NOMO-1 treated with DMSO at 0.1 percent for 48 hours (cell line): ENCODE measurements around the gene FGD3.

Experiments
- DNase-seq: peaks from one replicate; lab custom pipeline; 2025; ENCODE audit not compliant: unreplicated experiment; lab: John Stamatoyannopoulos, UW

FGD3 gene

GRCh38 chr9:92954886-92955285, 7.6 kb downstream of the FGD3 start:
- DNase-seq: no peak

GRCh38 chr9:92960561-92961290, 13.4 kb downstream of the FGD3 start:
- DNase-seq: no peak

GRCh38 chr9:92961627-92962302, 14.4 kb downstream of the FGD3 start:
- no peak for DNase-seq

GRCh38 chr9:92962303-92962649, 15.0 kb downstream of the FGD3 start:
- DNase-seq: no peak

GRCh38 chr9:92962846-92963245, 15.5 kb downstream of the FGD3 start:
- DNase-seq: no peak

- peak; percentile 88 for DNase-seq
Measured at GRCh38 chr9:92963831-92964606, 16.7 kb downstream of the FGD3 start.

GRCh38 chr9:92964607-92965060, 17.3 kb downstream of the FGD3 start:
- no peak for DNase-seq

- peak; percentile 52 for DNase-seq
Measured at GRCh38 chr9:92965061-92965758, 17.9 kb downstream of the FGD3 start.

GRCh38 chr9:92965759-92966517, 18.6 kb downstream of the FGD3 start:
- DNase-seq: no peak

GRCh38 chr9:92966518-92966800, 19.1 kb downstream of the FGD3 start:
- no peak for DNase-seq

- DNase-seq: no peak
Measured at GRCh38 chr9:92968081-92968480, 20.8 kb downstream of the FGD3 start.

- DNase-seq: no peak
Measured at GRCh38 chr9:92969516-92970466, 22.5 kb downstream of the FGD3 start.

- DNase-seq: no peak
Measured at GRCh38 chr9:92970467-92970923, 23.2 kb downstream of the FGD3 start.

- DNase-seq: no peak
Measured at GRCh38 chr9:92971121-92971520, 23.8 kb downstream of the FGD3 start.

GRCh38 chr9:92971776-92972175, 24.5 kb downstream of the FGD3 start:
- DNase-seq: no peak

GRCh38 chr9:92973700-92974099, 26.4 kb downstream of the FGD3 start:
- DNase-seq: no peak

- DNase-seq: no peak
Measured at GRCh38 chr9:92974161-92974661, 26.9 kb downstream of the FGD3 start.

GRCh38 chr9:92974761-92975755, 27.7 kb downstream of the FGD3 start:
- no peak for DNase-seq
